ENCODE results near the gene TEAD4. TPM values are rescaled to one million over a fixed set of nuclear protein-coding genes. Genes with fewer than 3 reads are reported as not detected.

Gene TEAD4
- total RNA-seq, 1 experiment from 2014 or later: 127 TPM

- H3T11ph ChIP-seq (ENCODE audit: low read length): no peak overlapping the region
- H3K4me1 ChIP-seq (ENCODE audit: insufficient read depth, low read length): no peaks in the 10 kb centered on the region
- no peak overlapping the region for H2BK15ac ChIP-seq (ENCODE audit: low read depth, low read length)
- TF ChIP-seq CTCF (conservative IDR thresholded peaks at IDR 0.05): no peak
- no peaks in the 10 kb centered on the region for H3K9me3 ChIP-seq (ENCODE audit: control insufficient read depth, low read depth, low read length)
- no peak overlapping the region for H2BK5ac ChIP-seq (ENCODE audit: insufficient read length, low read length)
- H4K91ac ChIP-seq (ENCODE audit: insufficient read length, low read depth, low read length): no peak overlapping the region
- H3K36me3 Mint-ChIP-seq (ENCODE audit: insufficient read depth in 1 of 3, low read depth in 3 of 3): peaks cover 31 to 83% (median 33%) of the 10 kb centered on the region in 3 experiments; a peak in 6 of 7 replicates
- no peak overlapping the region for H2AK5ac ChIP-seq (ENCODE audit: insufficient read length, low read length)
- H3K4me1 Mint-ChIP-seq: 0 out of 4 replicates have a peak, but pooled peaks cover 0 to 2% of the 10 kb centered on the region in 2 experiments
- no peak overlapping the region for H4K8ac ChIP-seq (replicated peaks; ENCODE audit: insufficient read length, low read depth, low read length)
- H3K27me3 Mint-ChIP-seq (ENCODE audit: low read depth): no peaks in the 10 kb centered on the region
- H3K79me1 ChIP-seq (ENCODE audit: insufficient read depth, low read depth, low read length, poor library complexity, severe bottlenecking): no peaks in the 10 kb centered on the region
- no peak overlapping the region for H3K4me2 ChIP-seq (ENCODE audit: insufficient read depth, insufficient read length, low read length)
- no peak overlapping the region for H3K14ac ChIP-seq (ENCODE audit: insufficient read depth, low read length)
- no peak overlapping the region for H3K23ac ChIP-seq (ENCODE audit: insufficient read length, low read depth, low read length)
- no peak overlapping the region for H4K5ac ChIP-seq (ENCODE audit: insufficient read length, low read depth, low read length)
- H3K4ac ChIP-seq (ENCODE audit: low read depth, low read length): no peak overlapping the region
- H3K9me3 Mint-ChIP-seq: no peaks in the 10 kb centered on the region
- H3K18ac ChIP-seq (ENCODE audit: insufficient read length, low read depth, low read length): no peak overlapping the region
- no peaks in the 10 kb centered on the region for H3K23me2 ChIP-seq (ENCODE audit: insufficient read length, low read depth, low read length, poor library complexity, severe bottlenecking)
- H3K56ac ChIP-seq (ENCODE audit: insufficient read length, low read depth, low read length): no peak overlapping the region
- no peaks in the 10 kb centered on the region for H4K20me1 ChIP-seq (ENCODE audit: control insufficient read depth, insufficient read depth, insufficient read length)
- H3K27ac Mint-ChIP-seq: peak overlapping the region in 1 of 3 experiments; percentile 59; a peak in 2 of 7 replicates
- H2BK12ac ChIP-seq (ENCODE audit: insufficient read length, low read depth, low read length): no peak overlapping the region
- H2AFZ ChIP-seq (ENCODE audit: low read length): no peak overlapping the region
- H2BK120ac ChIP-seq (ENCODE audit: low read depth, low read length, poor library complexity, severe bottlenecking): no peak overlapping the region
- no peak overlapping the region for H3K9ac ChIP-seq (ENCODE audit: extremely low read depth, insufficient read length, low read length)
- no peak overlapping the region for H2BK20ac ChIP-seq (ENCODE audit: low read depth, low read length, poor library complexity, severe bottlenecking)
- no peak for DNase-seq
- no CpG with 5 or more reads among the region's 8 CpGs for WGBS (ENCODE audit: extremely low coverage, insufficient read length, low lambda C conversion rate)
- H3K4me3 Mint-ChIP-seq: no peak overlapping the region
- no peaks in the 10 kb centered on the region for H3K79me2 ChIP-seq (ENCODE audit: insufficient read depth, low read length)
- no peak overlapping the region for H3K27ac ChIP-seq (ENCODE audit: insufficient read length, low read depth, low read length)
- no peaks in the 10 kb centered on the region for H3K27me3 ChIP-seq (ENCODE audit: insufficient read depth, low read length)
Observed at GRCh38 chr12:3016191-3016590, 57.0 kb downstream of the TEAD4 start.
